ENCODE measurements around the gene GLT6D1. TPM values are rescaled to one million over a fixed set of nuclear protein-coding genes. Genes with fewer than 3 reads are reported as not detected.

Gene GLT6D1
- total and polyA plus RNA-seq, 2 donors (not counting 1 experiment from before 2014, with no cell fraction given): not detected

GRCh38 chr9:135665795-135666189 lies 26.5 kb upstream of the GLT6D1 start:
- Histone ChIP-seq H4K20me1 (ENCODE audit: control insufficient read depth, insufficient read depth, low read length, poor library complexity, severe bottlenecking) (no peaks in the 10 kb centered on the region), H2AFZ (ENCODE audit: insufficient read depth, low read depth, low read length, poor library complexity, severe bottlenecking) (no peak overlapping the region), H3K9me3 (ENCODE audit: control extremely low read depth in 1 of 3, control insufficient read depth in 2 of 3, insufficient read depth in 1 of 3, low read length in 2 of 3) (peaks cover 0 to 13% (median 0%) of the 10 kb centered on the region in 3 donors), H3K36me3 (replicated peaks in 1 of 2; ENCODE audit: control extremely low read depth in 1 of 2, control insufficient read depth in 1 of 2, extremely low read depth in 1 of 2, insufficient read depth in 2 of 2, low read length in 1 of 2) (no peaks in the 10 kb centered on the region), H3K9ac (ENCODE audit: low read length) (no peak overlapping the region), H3K79me2 (ENCODE audit: control insufficient read depth, insufficient read depth, low read length) (no peaks in the 10 kb centered on the region), H3K4me3 (ENCODE audit: control extremely low read depth in 1 of 5, extremely low read depth in 1 of 5, insufficient read depth in 1 of 5, low read depth in 2 of 5, low read length in 4 of 5) (no peak overlapping the region), H3K4me1 (ENCODE audit: control insufficient read depth in 2 of 2, insufficient read depth in 2 of 2, low read length in 2 of 2) (no peaks in the 10 kb centered on the region), H3K4me2 (replicated peaks; ENCODE audit: low read depth, low read length, poor library complexity, severe bottlenecking) (no peak overlapping the region), H3K27ac (ENCODE audit: low read length in 2 of 2) (no peak overlapping the region), H3K27me3 (replicated peaks in 1 of 4; ENCODE audit: control extremely low read depth in 1 of 4, control insufficient read depth in 3 of 4, insufficient read depth in 4 of 4, low read length in 3 of 4) (no peaks in the 10 kb centered on the region)
- no peak for ATAC-seq (ENCODE audit: low read depth)
- DNase-seq: no peak
- CTCF ChIA-PET: no interaction called here
- TF ChIP-seq CTCF (IDR thresholded peaks at IDR 0.05) (no peak), EZH2 (IDR thresholded peaks at IDR 0.05; ENCODE audit: borderline replicate concordance, insufficient read depth, low read depth, low read length, poor library complexity, severe bottlenecking) (no peak)
- Mint-ChIP-seq H3K27me3 (no peaks in the 10 kb centered on the region), H3K27ac (no peak overlapping the region), H3K4me3 (no peak overlapping the region), H3K9me3 (ENCODE audit: insufficient read depth) (peaks cover 3% of the 10 kb centered on the region), H3K4me1 (no peaks in the 10 kb centered on the region)
- intact Hi-C loops (cut with micrococcal nuclease): no loop called here
- 75% methylated on average over 9 of the region's 12 CpGs for WGBS (ENCODE audit: insufficient coverage)
- POLR2A ChIA-PET: no interaction called here

GRCh38 chr9:135664801-135665794 lies 25.8 kb upstream of the GLT6D1 start:
- no peak overlapping the region for H3K4me3 ChIP-seq (ENCODE audit: control extremely low read depth in 1 of 5, extremely low read depth in 1 of 5, insufficient read depth in 1 of 5, low read depth in 2 of 5, low read length in 4 of 5)
- H3K27ac Mint-ChIP-seq: no peak overlapping the region
- TF ChIP-seq EZH2 (IDR thresholded peaks at IDR 0.05; ENCODE audit: borderline replicate concordance, insufficient read depth, low read depth, low read length, poor library complexity, severe bottlenecking): no peak
- TF ChIP-seq CTCF (IDR thresholded peaks at IDR 0.05): no peak
- ChIA-PET CTCF (no interaction called here), POLR2A (no interaction called here)
- H3K4me1 ChIP-seq (ENCODE audit: control insufficient read depth in 2 of 2, insufficient read depth in 2 of 2, low read length in 2 of 2): no peaks in the 10 kb centered on the region
- H3K27me3 ChIP-seq (replicated peaks in 1 of 4; ENCODE audit: control extremely low read depth in 1 of 4, control insufficient read depth in 3 of 4, insufficient read depth in 4 of 4, low read length in 3 of 4): no peaks in the 10 kb centered on the region
- ATAC-seq (ENCODE audit: low read depth) (no peak), DNase-seq (no peak)
- WGBS (ENCODE audit: insufficient coverage): 82% methylated on average over 24 of the region's 32 CpGs
- peaks cover 3% of the 10 kb centered on the region for H3K9me3 Mint-ChIP-seq (ENCODE audit: insufficient read depth)
- peaks cover 0 to 12% (median 0%) of the 10 kb centered on the region in 3 donors for H3K9me3 ChIP-seq (ENCODE audit: control extremely low read depth in 1 of 3, control insufficient read depth in 2 of 3, insufficient read depth in 1 of 3, low read length in 2 of 3)
- intact Hi-C loops (cut with micrococcal nuclease): no loop called here
- H3K79me2 ChIP-seq (ENCODE audit: control insufficient read depth, insufficient read depth, low read length): no peaks in the 10 kb centered on the region
- H3K27me3 Mint-ChIP-seq: no peaks in the 10 kb centered on the region
- H3K9ac ChIP-seq (ENCODE audit: low read length): no peak overlapping the region
- H3K4me3 Mint-ChIP-seq: no peak overlapping the region
- no peak overlapping the region for H2AFZ ChIP-seq (ENCODE audit: insufficient read depth, low read depth, low read length, poor library complexity, severe bottlenecking)
- H3K4me1 Mint-ChIP-seq: no peaks in the 10 kb centered on the region
- H4K20me1 ChIP-seq (ENCODE audit: control insufficient read depth, insufficient read depth, low read length, poor library complexity, severe bottlenecking): no peaks in the 10 kb centered on the region
- no peak overlapping the region for H3K27ac ChIP-seq (ENCODE audit: low read length in 2 of 2)
- no peak overlapping the region for H3K4me2 ChIP-seq (replicated peaks; ENCODE audit: low read depth, low read length, poor library complexity, severe bottlenecking)
- H3K36me3 ChIP-seq (replicated peaks in 1 of 2; ENCODE audit: control extremely low read depth in 1 of 2, control insufficient read depth in 1 of 2, extremely low read depth in 1 of 2, insufficient read depth in 2 of 2, low read length in 1 of 2): no peaks in the 10 kb centered on the region
